Mesothelial cell of epicardium (in vitro differentiated cells): ENCODE measurements around the gene TESK1. TPM values are rescaled to one million over a fixed set of nuclear protein-coding genes. Genes with fewer than 3 reads are reported as not detected.
"Not testable (repeated sequence)": the region's sequence is repeated elsewhere in the genome, so short reads cannot be mapped to it uniquely, and the experiment has no call there.

Source experiments
- DNase-seq, 2 experiments: peaks; one replicate each; pipeline ENCODE4 v3.0.0; 2021; ENCODE audit warnings: low spot score in 2 of 2; ENCODE audit not compliant: unreplicated experiment in 2 of 2
- H3K27ac Mint-ChIP-seq: 2 replicates; pipeline ENCODE4 v1.8.0; 2021; ENCODE audit warnings: mixed read lengths
- H3K27me3 Mint-ChIP-seq: 2 replicates; pipeline ENCODE4 v1.8.0; 2021; ENCODE audit warnings: low read depth, mixed read lengths
- H3K36me3 Mint-ChIP-seq: 2 replicates; pipeline ENCODE4 v1.8.0; 2021; ENCODE audit warnings: mixed read lengths
- H3K4me1 Mint-ChIP-seq: 2 replicates; pipeline ENCODE4 v1.8.0; 2021; ENCODE audit warnings: mixed read lengths
- H3K4me3 Mint-ChIP-seq: 2 replicates; pipeline ENCODE4 v1.8.0; 2021; ENCODE audit warnings: mild to moderate bottlenecking, moderate library complexity, mixed read lengths
- H3K9me3 Mint-ChIP-seq: 2 replicates; pipeline ENCODE4 v1.8.0; 2021; ENCODE audit warnings: mixed read lengths
- CTCF ChIP-seq: fragments of 200-600 bp; sonication (generic); IDR thresholded peaks from one replicate; pipeline ENCODE4 v1.5.0; 2021; ENCODE audit warnings: antibody characterized with exemption; ENCODE audit not compliant: unreplicated experiment
- total RNA-seq: library from RNA; stranded (reverse); gene quantifications from 3 replicates; pipeline ENCODE4 v1.2.1, GENCODE V29; 2021

Gene TESK1
- total RNA-seq, 1 donor from 2014 or later: 49.0 TPM

GRCh38 chr9:35627575-35627974 is 22.5 kb downstream of the TESK1 start:
- DNase-seq: no peak
- Mint-ChIP-seq H3K27ac (no peak overlapping the region), H3K4me3 (no peak overlapping the region), H3K4me1 (no peaks in the 10 kb centered on the region), H3K27me3 (no peaks in the 10 kb centered on the region), H3K36me3 (no peaks in the 10 kb centered on the region), H3K9me3 (no peaks in the 10 kb centered on the region)
- no peak for TF ChIP-seq CTCF

- no peaks in the 10 kb centered on the region for H3K4me1 Mint-ChIP-seq
- H3K36me3 Mint-ChIP-seq: no peaks in the 10 kb centered on the region
- no peak overlapping the region for H3K4me3 Mint-ChIP-seq
- TF ChIP-seq CTCF: no peak
- H3K27ac Mint-ChIP-seq: no peak overlapping the region
- no peaks in the 10 kb centered on the region for H3K27me3 Mint-ChIP-seq
- no peaks in the 10 kb centered on the region for H3K9me3 Mint-ChIP-seq
- DNase-seq: no peak
Measured at GRCh38 chr9:35628389-35628991, 23.4 kb downstream of the TESK1 start.

GRCh38 chr9:35629597-35629996 is 24.5 kb downstream of the TESK1 start:
- Mint-ChIP-seq H3K27me3 (no peaks in the 10 kb centered on the region), H3K9me3 (no peaks in the 10 kb centered on the region), H3K4me1 (peaks cover under 1% of the 10 kb centered on the region), H3K4me3 (no peak overlapping the region), H3K36me3 (no peaks in the 10 kb centered on the region), H3K27ac (no peak overlapping the region)
- no peak for DNase-seq
- TF ChIP-seq CTCF: no peak

- peaks cover 2% of the 10 kb centered on the region for H3K27me3 Mint-ChIP-seq
- H3K9me3 Mint-ChIP-seq: no peaks in the 10 kb centered on the region
- H3K36me3 Mint-ChIP-seq: peaks cover 6% of the 10 kb centered on the region
- H3K4me1 Mint-ChIP-seq: peaks cover 10% of the 10 kb centered on the region
- H3K27ac Mint-ChIP-seq: peak overlapping the region; percentile 70
- DNase-seq: no peak
- no peak overlapping the region for H3K4me3 Mint-ChIP-seq
- no peak for TF ChIP-seq CTCF
Measured at GRCh38 chr9:35635730-35636129, 30.7 kb downstream of the TESK1 start.

- Mint-ChIP-seq H3K4me3 (no peak overlapping the region), H3K4me1 (peaks cover 10% of the 10 kb centered on the region), H3K27me3 (peaks cover 2% of the 10 kb centered on the region), H3K9me3 (peaks cover 4% of the 10 kb centered on the region), H3K36me3 (peaks cover 11% of the 10 kb centered on the region), H3K27ac (no peak overlapping the region)
- TF ChIP-seq CTCF: no peak
- DNase-seq: no peak
Measured at GRCh38 chr9:35636135-35636876, 31.2 kb downstream of the TESK1 start.

- H3K27ac Mint-ChIP-seq, H3K27me3 Mint-ChIP-seq, H3K4me3 Mint-ChIP-seq, H3K9me3 Mint-ChIP-seq, DNase-seq: not testable (repeated sequence)
- Mint-ChIP-seq H3K4me1 (peaks cover 10% of the 10 kb centered on the region), H3K36me3 (peaks cover 15% of the 10 kb centered on the region)
Measured at GRCh38 chr9:35636877-35637246, 31.8 kb downstream of the TESK1 start.

GRCh38 chr9:35637427-35637955 is 32.4 kb downstream of the TESK1 start:
- H3K4me1 Mint-ChIP-seq: peaks cover 10% of the 10 kb centered on the region
- not testable (repeated sequence) for H3K27me3 Mint-ChIP-seq, DNase-seq, H3K4me3 Mint-ChIP-seq, H3K27ac Mint-ChIP-seq, H3K9me3 Mint-ChIP-seq
- peaks cover 15% of the 10 kb centered on the region for H3K36me3 Mint-ChIP-seq

- H3K4me3 Mint-ChIP-seq: not testable (repeated sequence)
Measured at GRCh38 chr9:35638751-35639150, 33.7 kb downstream of the TESK1 start.

GRCh38 chr9:35639225-35639624 is 34.2 kb downstream of the TESK1 start:
- H3K27me3 Mint-ChIP-seq, H3K4me3 Mint-ChIP-seq, DNase-seq, H3K27ac Mint-ChIP-seq, H3K9me3 Mint-ChIP-seq: not testable (repeated sequence)
- Mint-ChIP-seq H3K36me3 (peaks cover 17% of the 10 kb centered on the region), H3K4me1 (peaks cover 10% of the 10 kb centered on the region)

More at GRCh38 chr9:35638751-35639150, 33.7 kb downstream of the TESK1 start:
- H3K9me3 Mint-ChIP-seq, H3K27me3 Mint-ChIP-seq, DNase-seq, H3K27ac Mint-ChIP-seq: not testable (repeated sequence)
- H3K4me1 Mint-ChIP-seq: peaks cover 10% of the 10 kb centered on the region
- H3K36me3 Mint-ChIP-seq: peaks cover 17% of the 10 kb centered on the region
